Activated T-cell treated with anti-CD3 and anti-CD28 coated beads for 24 hours (primary cell): ENCODE results near the gene CYP21A2.
A peak's percentile ranks its signal among the peaks of the same experiment; 100 is the strongest.

ENCODE experiments used
- DNase-seq: peaks from one replicate; pipeline ENCODE4 v3.0.0-alpha.2; 2020; ENCODE audit warnings: low read depth

The CYP21A2 gene

GRCh38 chr6:32083812-32084768 is 45.9 kb downstream of the CYP21A2 start:
- no peak for DNase-seq

DNA sequence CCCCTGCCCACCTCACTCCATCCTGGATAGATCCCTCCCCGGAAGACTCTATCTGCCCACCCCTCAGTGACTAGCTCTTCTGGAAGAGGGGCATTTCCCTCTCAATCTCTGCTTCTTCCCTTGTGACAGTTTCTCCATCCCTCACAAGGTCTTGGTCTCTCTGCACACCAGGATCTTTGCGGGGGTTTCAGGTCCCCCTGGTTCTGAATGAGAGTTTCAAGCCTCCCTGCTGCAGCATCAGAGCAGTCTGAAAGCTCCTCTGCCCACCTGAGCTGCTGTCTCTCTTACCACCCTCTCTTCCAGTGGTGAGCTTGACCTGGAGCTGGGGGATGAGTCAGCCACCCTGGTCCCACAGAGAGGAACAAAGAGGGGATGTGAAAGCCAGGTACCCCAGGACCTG is 46.6 kb downstream of the CYP21A2 start:
- no peak for DNase-seq

- DNase-seq = no peak
These were observed 47.7 kb downstream of the CYP21A2 start for GRCh38 chr6:32085759-32086459.

DNA sequence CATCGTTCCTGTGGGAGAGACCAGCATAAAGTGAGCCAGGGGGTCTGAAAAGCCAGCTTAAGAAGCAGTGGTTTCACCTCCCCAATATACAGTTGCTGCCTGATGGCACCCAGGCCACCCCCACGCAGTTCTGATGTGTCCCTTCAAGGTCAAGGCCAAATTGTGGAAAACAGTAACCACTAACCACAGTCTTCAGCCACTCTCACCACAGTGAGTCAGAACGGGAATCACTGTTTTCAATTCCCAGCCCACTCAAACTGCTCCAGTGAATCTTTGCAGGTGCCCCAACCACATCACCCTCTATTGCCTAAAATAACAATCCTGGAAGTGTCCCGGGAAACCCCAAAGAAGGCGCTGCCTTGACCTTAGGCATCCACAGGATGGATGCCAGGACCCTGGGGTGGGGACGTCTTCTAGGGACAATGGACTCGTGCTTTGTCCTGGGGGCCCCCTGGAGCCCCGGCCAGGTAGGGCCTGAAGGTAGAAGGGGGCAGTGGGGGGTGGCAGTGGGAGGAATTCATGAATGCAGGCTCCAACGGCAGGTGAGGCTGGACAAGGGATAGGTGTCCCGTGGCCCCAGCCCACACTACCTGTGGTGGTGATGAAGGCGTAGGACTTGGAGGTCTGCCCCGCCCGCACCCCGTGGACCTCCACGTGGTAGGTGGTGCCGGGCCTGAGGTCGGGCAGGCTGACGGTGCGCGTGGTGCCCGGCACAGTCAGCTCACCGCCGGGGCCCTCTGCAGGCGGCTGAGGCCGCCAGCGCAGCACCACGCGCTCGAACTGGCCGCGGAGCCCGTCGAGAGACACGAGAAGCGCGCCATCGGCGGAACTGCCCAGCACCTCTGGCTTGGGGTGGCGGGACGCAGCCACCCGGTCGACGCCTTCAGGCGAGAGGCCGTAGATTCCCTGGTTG is 48.7 kb downstream of the CYP21A2 start:
- DNase-seq = peak; percentile 4

- peak; percentile 58 for DNase-seq
These were observed 49.6 kb downstream of the CYP21A2 start for GRCh38 chr6:32087574-32088486.

DNA sequence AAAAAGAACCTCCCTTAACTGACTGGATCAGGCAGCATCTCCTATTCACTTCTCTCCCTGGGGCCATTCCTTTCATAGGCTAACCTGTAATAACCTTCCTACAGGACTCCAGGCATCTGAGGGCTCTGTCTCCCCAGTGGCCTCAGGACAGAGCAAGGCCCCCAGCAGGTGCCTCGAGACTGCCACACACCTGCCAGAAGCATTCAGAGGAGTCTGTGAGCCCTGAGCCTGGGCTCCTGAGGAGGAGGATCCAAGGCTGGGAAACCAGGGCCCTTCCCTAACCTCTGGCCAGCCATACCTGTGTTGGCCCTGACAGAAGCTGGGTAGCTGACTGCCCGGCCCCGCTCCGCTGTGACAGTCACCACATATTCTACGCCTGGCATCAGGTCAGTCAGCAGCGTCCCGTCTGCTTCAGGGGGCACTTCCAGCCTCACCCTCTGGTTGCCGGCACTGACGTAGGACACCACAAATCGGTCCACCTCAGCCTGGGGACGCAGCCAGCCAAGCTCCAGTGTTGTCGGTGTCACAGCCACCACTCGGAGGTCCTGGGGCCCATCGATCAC is 50.4 kb downstream of the CYP21A2 start:
- DNase-seq = no peak

GRCh38 chr6:32089082-32089828 is 51.0 kb downstream of the CYP21A2 start:
- no peak for DNase-seq
